ENCODE data around the gene FNBP1. TPM values are rescaled to one million over a fixed set of nuclear protein-coding genes. Genes with fewer than 3 reads are reported as not detected.

FNBP1 gene
- total and polyA plus RNA-seq, 2 donors (not counting 1 experiment from before 2014, with no cell fraction given): 42.9 to 318 TPM

DNA sequence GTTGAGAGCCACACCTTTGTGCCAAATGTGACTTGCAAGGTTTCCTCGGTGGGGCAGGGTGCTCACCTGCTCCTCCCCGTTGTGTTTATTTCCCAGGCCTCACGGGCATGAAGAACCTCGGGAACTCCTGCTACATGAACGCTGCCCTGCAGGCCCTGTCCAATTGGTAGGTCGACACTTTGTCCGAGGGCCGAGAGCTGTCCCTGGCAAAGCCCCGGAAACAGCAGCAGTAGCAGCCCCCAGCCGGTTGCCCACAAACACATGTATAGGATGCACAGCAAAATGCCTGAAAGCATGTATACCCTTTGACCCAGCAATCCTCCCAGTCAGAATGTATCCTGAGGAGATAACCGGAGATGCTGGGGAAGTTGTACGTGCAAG, 181.6 kb downstream of the FNBP1 start:
- WGBS (ENCODE audit: insufficient coverage): 89% methylated on average over 12 of the region's 12 CpGs
- no peak for DNase-seq
- no peaks in the 10 kb centered on the region for H3K27me3 Mint-ChIP-seq
- Histone ChIP-seq H3K27me3 (replicated peaks in 1 of 4; ENCODE audit: control extremely low read depth in 1 of 4, control insufficient read depth in 3 of 4, insufficient read depth in 4 of 4, low read length in 3 of 4) (no peaks in the 10 kb centered on the region), H3K4me2 (replicated peaks; ENCODE audit: low read depth, low read length, poor library complexity, severe bottlenecking) (no peak overlapping the region), H3K9ac (ENCODE audit: low read length) (no peak overlapping the region), H4K20me1 (ENCODE audit: control insufficient read depth, insufficient read depth, low read length, poor library complexity, severe bottlenecking) (no peaks in the 10 kb centered on the region), H3K79me2 (ENCODE audit: control insufficient read depth, insufficient read depth, low read length) (no peaks in the 10 kb centered on the region), H3K27ac (ENCODE audit: low read length in 2 of 2) (no peak overlapping the region), H3K4me1 (ENCODE audit: control insufficient read depth in 2 of 2, insufficient read depth in 2 of 2, low read length in 2 of 2) (no peaks in the 10 kb centered on the region), H3K36me3 (replicated peaks in 1 of 2; ENCODE audit: control extremely low read depth in 1 of 2, control insufficient read depth in 1 of 2, extremely low read depth in 1 of 2, insufficient read depth in 2 of 2, low read length in 1 of 2) (peaks cover 8 to 56% of the 10 kb centered on the region in 2 experiments), H3K9me3 (ENCODE audit: control extremely low read depth in 1 of 3, control insufficient read depth in 2 of 3, insufficient read depth in 1 of 3, low read length in 2 of 3) (no peaks in the 10 kb centered on the region), H3K4me3 (ENCODE audit: control extremely low read depth in 1 of 5, extremely low read depth in 1 of 5, insufficient read depth in 1 of 5, low read depth in 2 of 5, low read length in 4 of 5) (no peak overlapping the region), H2AFZ (ENCODE audit: insufficient read depth, low read depth, low read length, poor library complexity, severe bottlenecking) (no peak overlapping the region)
- H3K4me3 Mint-ChIP-seq: no peak overlapping the region
- peaks cover 8% of the 10 kb centered on the region for H3K4me1 Mint-ChIP-seq
- no peak overlapping the region for H3K27ac Mint-ChIP-seq
- intact Hi-C loops (cut with micrococcal nuclease): no loop called here
- TF ChIP-seq EZH2 (IDR thresholded peaks at IDR 0.05; ENCODE audit: borderline replicate concordance, insufficient read depth, low read depth, low read length, poor library complexity, severe bottlenecking): no peak
- TF ChIP-seq CTCF (IDR thresholded peaks at IDR 0.05): no peak
- ATAC-seq (ENCODE audit: low read depth): no peak
- no peaks in the 10 kb centered on the region for H3K9me3 Mint-ChIP-seq (ENCODE audit: insufficient read depth)
- ChIA-PET POLR2A (interaction anchor here (0.6 kb wide), 1 partner anchor 218 kb away, joined by 3 read pairs; no protein-coding TSS in a partner anchor), CTCF (interaction anchor here (0.5 kb wide), 1 partner anchor 15 kb away, joined by 3 read pairs; no protein-coding TSS in a partner anchor)

- Histone ChIP-seq H3K4me3 (ENCODE audit: control extremely low read depth in 1 of 5, extremely low read depth in 1 of 5, insufficient read depth in 1 of 5, low read depth in 2 of 5, low read length in 4 of 5) (no peak overlapping the region), H4K20me1 (ENCODE audit: control insufficient read depth, insufficient read depth, low read length, poor library complexity, severe bottlenecking) (no peaks in the 10 kb centered on the region), H3K4me2 (replicated peaks; ENCODE audit: low read depth, low read length, poor library complexity, severe bottlenecking) (no peak overlapping the region), H3K79me2 (ENCODE audit: control insufficient read depth, insufficient read depth, low read length) (no peaks in the 10 kb centered on the region), H3K9me3 (ENCODE audit: control extremely low read depth in 1 of 3, control insufficient read depth in 2 of 3, insufficient read depth in 1 of 3, low read length in 2 of 3) (no peaks in the 10 kb centered on the region), H2AFZ (ENCODE audit: insufficient read depth, low read depth, low read length, poor library complexity, severe bottlenecking) (no peak overlapping the region), H3K9ac (ENCODE audit: low read length) (no peak overlapping the region), H3K4me1 (ENCODE audit: control insufficient read depth in 2 of 2, insufficient read depth in 2 of 2, low read length in 2 of 2) (no peaks in the 10 kb centered on the region), H3K27me3 (replicated peaks in 1 of 4; ENCODE audit: control extremely low read depth in 1 of 4, control insufficient read depth in 3 of 4, insufficient read depth in 4 of 4, low read length in 3 of 4) (no peaks in the 10 kb centered on the region), H3K36me3 (replicated peaks in 1 of 2; ENCODE audit: control extremely low read depth in 1 of 2, control insufficient read depth in 1 of 2, extremely low read depth in 1 of 2, insufficient read depth in 2 of 2, low read length in 1 of 2) (peaks cover 8 to 61% of the 10 kb centered on the region in 2 experiments), H3K27ac (ENCODE audit: low read length in 2 of 2) (no peak overlapping the region)
- Mint-ChIP-seq H3K27me3 (no peaks in the 10 kb centered on the region), H3K4me1 (peaks cover 6% of the 10 kb centered on the region), H3K4me3 (no peak overlapping the region), H3K27ac (no peak overlapping the region), H3K9me3 (ENCODE audit: insufficient read depth) (no peaks in the 10 kb centered on the region)
- TF ChIP-seq CTCF (IDR thresholded peaks at IDR 0.05) (no peak), EZH2 (IDR thresholded peaks at IDR 0.05; ENCODE audit: borderline replicate concordance, insufficient read depth, low read depth, low read length, poor library complexity, severe bottlenecking) (no peak)
- WGBS (ENCODE audit: insufficient coverage): 62% methylated on average over 10 of the region's 11 CpGs
- POLR2A ChIA-PET: interaction anchor here (0.6 kb wide), 1 partner anchor 217 kb away, joined by 3 read pairs; no protein-coding TSS in a partner anchor
- no peak for ATAC-seq (ENCODE audit: low read depth)
- DNase-seq: no peak
- intact Hi-C loops (cut with micrococcal nuclease): no loop called here
- CTCF ChIA-PET: interaction anchor here (0.6 kb wide), 1 partner anchor 46 kb away, joined by 4 read pairs; no protein-coding TSS in a partner anchor
These were observed 182.1 kb downstream of the FNBP1 start for GRCh38 chr9:129860653-129861446.

Measured in B cell (primary cell).